GM21390 (cell line): ENCODE measurements around the gene GPATCH1.
"Not testable (repeated sequence)": the region's sequence is repeated elsewhere in the genome, so short reads cannot be mapped to it uniquely, and the experiment has no call there.

Experiments used
- ATAC-seq: cut with Tn5 transposase; IDR thresholded peaks from one replicate; pipeline ENCODE4 v1.9.1; 2021; ENCODE audit not compliant: unreplicated experiment

GPATCH1 gene

GRCh38 chr19:33110137-33110910, 29.3 kb downstream of the GPATCH1 start:
- ATAC-seq = no peak

GRCh38 chr19:33111587-33111986, 30.6 kb downstream of the GPATCH1 start:
- no peak for ATAC-seq

- ATAC-seq = no peak
Measured at GRCh38 chr19:33114312-33114711, 33.3 kb downstream of the GPATCH1 start.

- ATAC-seq = no peak
Measured at GRCh38 chr19:33117501-33117900, 36.5 kb downstream of the GPATCH1 start.

- no peak for ATAC-seq
Measured at GRCh38 chr19:33118643-33119042, 37.7 kb downstream of the GPATCH1 start.

GRCh38 chr19:33124207-33125098, 43.5 kb downstream of the GPATCH1 start:
- ATAC-seq = no peak

- ATAC-seq = peak; percentile 57
Measured at GRCh38 chr19:33125929-33126388, 45.0 kb downstream of the GPATCH1 start.

GRCh38 chr19:33126712-33127111, 45.7 kb downstream of the GPATCH1 start:
- ATAC-seq = not testable (repeated sequence)

GRCh38 chr19:33129901-33130300, 48.9 kb downstream of the GPATCH1 start:
- ATAC-seq = no peak

GRCh38 chr19:33130433-33130832, 49.5 kb downstream of the GPATCH1 start:
- ATAC-seq = no peak

GRCh38 chr19:33132021-33132420, 51.0 kb downstream of the GPATCH1 start, which contains the start of gene WDR88:
WDR88 (plus strand) TSS chr19:33132114; CDS start chr19:33132170, 56 bp downstream.
- ATAC-seq = no peak

- ATAC-seq = no peak
Measured at GRCh38 chr19:33132425-33132824, 51.4 kb downstream of the GPATCH1 start.

GRCh38 chr19:33133438-33134031, 52.6 kb downstream of the GPATCH1 start:
- ATAC-seq = no peak

GRCh38 chr19:33134571-33135041, 53.6 kb downstream of the GPATCH1 start:
- no peak for ATAC-seq

- no peak for ATAC-seq
Measured at GRCh38 chr19:33139165-33139564, 58.2 kb downstream of the GPATCH1 start.

- peak; percentile 48 for ATAC-seq
Measured at GRCh38 chr19:33143897-33144405, 63.0 kb downstream of the GPATCH1 start.

- no peak for ATAC-seq
Measured at GRCh38 chr19:33146209-33146608, 65.2 kb downstream of the GPATCH1 start.

GRCh38 chr19:33147538-33147937, 66.6 kb downstream of the GPATCH1 start:
- no peak for ATAC-seq

- ATAC-seq = no peak
Measured at GRCh38 chr19:33150852-33151518, 70.0 kb downstream of the GPATCH1 start.

GRCh38 chr19:33152176-33152575, 71.2 kb downstream of the GPATCH1 start:
- no peak for ATAC-seq
